Ovary (tissue), 3 donors: ENCODE data around the gene MAP4K4.

Experiments
- POLR2A ChIP-seq: fragments of 450-650 bp; IDR thresholded peaks from one replicate; pipeline ENCODE4 v1.6.1; 2017; ENCODE audit warnings: antibody characterized with exemption, mild to moderate bottlenecking, moderate library complexity
- TF ChIP-seq, protein P1 (sequence below), 3 donors: fragments of 450-650 bp in 2 of 3; fragments of 200-600 bp in 1 of 3; IDR thresholded peaks; one replicate each; pipeline versions ENCODE4 v1.5.1 to v1.8.0; 2016 to 2022; ENCODE audit warnings: antibody characterized with exemption in 3 of 3, mild to moderate bottlenecking in 1 of 3
- donor health status: DM: no; HTN: no; CAD: no.

DNA sequence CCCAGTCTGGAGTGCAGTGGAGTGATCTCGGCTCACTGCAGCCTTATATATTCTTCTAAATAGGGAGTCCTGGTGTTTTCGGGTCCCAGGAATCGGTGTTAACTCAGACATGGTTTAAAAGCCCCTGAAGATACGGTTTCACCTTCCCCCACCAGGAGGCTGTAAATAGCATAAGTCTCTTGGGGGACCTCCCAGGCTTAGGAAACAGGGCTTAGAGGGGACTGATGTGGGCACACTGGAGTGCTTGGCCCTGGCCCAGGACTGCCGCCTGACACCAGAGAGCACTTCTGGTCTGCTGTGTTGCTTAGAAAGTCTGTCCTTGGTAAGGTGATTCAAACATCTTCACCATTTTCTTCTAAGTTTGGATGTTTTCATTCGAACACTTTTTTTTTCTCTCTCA lies 39.7 kb upstream of the MAP4K4 start:
- TF ChIP-seq, protein P1, sequence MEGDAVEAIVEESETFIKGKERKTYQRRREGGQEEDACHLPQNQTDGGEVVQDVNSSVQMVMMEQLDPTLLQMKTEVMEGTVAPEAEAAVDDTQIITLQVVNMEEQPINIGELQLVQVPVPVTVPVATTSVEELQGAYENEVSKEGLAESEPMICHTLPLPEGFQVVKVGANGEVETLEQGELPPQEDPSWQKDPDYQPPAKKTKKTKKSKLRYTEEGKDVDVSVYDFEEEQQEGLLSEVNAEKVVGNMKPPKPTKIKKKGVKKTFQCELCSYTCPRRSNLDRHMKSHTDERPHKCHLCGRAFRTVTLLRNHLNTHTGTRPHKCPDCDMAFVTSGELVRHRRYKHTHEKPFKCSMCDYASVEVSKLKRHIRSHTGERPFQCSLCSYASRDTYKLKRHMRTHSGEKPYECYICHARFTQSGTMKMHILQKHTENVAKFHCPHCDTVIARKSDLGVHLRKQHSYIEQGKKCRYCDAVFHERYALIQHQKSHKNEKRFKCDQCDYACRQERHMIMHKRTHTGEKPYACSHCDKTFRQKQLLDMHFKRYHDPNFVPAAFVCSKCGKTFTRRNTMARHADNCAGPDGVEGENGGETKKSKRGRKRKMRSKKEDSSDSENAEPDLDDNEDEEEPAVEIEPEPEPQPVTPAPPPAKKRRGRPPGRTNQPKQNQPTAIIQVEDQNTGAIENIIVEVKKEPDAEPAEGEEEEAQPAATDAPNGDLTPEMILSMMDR (IDR thresholded peaks at IDR 0.05), result no peak
- TF ChIP-seq POLR2A, result no peak
